Omental fat pad (tissue), 4 donors: ENCODE data around the gene SON. TPM values are rescaled to one million over a fixed set of nuclear protein-coding genes. Genes with fewer than 3 reads are reported as not detected.
"Not testable (repeated sequence)": the region's sequence is repeated elsewhere in the genome, so short reads cannot be mapped to it uniquely, and the experiment has no call there.

Source experiments
- ATAC-seq: fragments of 150-250 bp; one replicate; pipeline ENCODE4 v1.9.1; 2016; ENCODE audit warnings: mild to moderate bottlenecking, moderate library complexity; ENCODE audit not compliant: low FRiP score
- DNase-seq: peaks from one replicate; pipeline ENCODE4 v3.0.0-alpha.2; 2019; ENCODE audit warnings: low spot score
- CTCF ChIP-seq, 3 donors: fragments of 450-650 bp; IDR thresholded peaks; one replicate each; pipeline ENCODE4 v1.5.1; 2016 to 2017; ENCODE audit warnings: antibody characterized with exemption in 3 of 3, mild to moderate bottlenecking in 3 of 3, moderate library complexity in 2 of 3
- total RNA-seq, 4 donors: library from RNA; depleted of rRNA; stranded (reverse); fragments of >200 nt; gene quantifications; one replicate each; pipeline ENCODE4 v1.1.0, GENCODE V29; 2016

The SON gene
- total RNA-seq, 4 donors from 2014 or later: 244 to 508 (median 432) TPM

- DNase-seq (no peak), ATAC-seq (no peak)
- no peak for TF ChIP-seq CTCF (IDR thresholded peaks at IDR 0.05)
Observed at GRCh38 chr21:33619726-33620125, 76.9 kb downstream of the SON start.

DNA sequence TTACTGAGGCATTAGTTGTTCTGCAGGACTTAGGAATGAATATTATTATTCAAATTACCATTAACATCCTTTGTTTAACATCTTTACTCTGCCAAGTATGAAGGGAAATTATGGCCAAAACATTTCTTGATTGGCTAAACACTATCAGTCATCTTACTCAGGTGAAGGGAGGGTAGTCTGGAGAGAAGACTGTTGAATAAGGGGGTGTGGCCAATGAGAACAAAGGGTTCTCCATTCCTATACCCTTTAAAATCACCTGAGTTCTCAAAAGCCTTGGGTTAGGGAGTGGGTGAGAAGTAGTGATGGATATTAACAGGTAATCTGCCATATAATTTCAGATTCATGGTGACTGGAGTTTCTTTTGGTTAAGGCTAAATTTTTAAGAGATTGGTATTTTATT, 79.4 kb downstream of the SON start:
- DNase-seq (no peak), ATAC-seq (no peak)
- TF ChIP-seq CTCF (IDR thresholded peaks at IDR 0.05): no peak

- not testable (repeated sequence) for DNase-seq, ATAC-seq
Observed at GRCh38 chr21:33626151-33626550, 83.3 kb downstream of the SON start.

Other genes starting within 250 kb of the SON start
- gene IFNAR1, start 218.1 kb upstream of the SON start, total RNA-seq: 10 to 100 TPM; 36.2 to 53.3 (median 42.4) TPM
- gene IFNGR2, start 139.6 kb upstream of the SON start, total RNA-seq: 100 to 1,000 TPM in 1 of 4 donors, 10 to 100 TPM in 3; 69.5 to 121 (median 82.4) TPM
- gene TMEM50B, start 63.1 kb upstream of the SON start, total RNA-seq: 10 to 100 TPM; 53.8 to 83.5 (median 57.0) TPM
- gene DNAJC28, start 51.3 kb upstream of the SON start, total RNA-seq: 1 to 10 TPM; 1.0 to 2.0 (median 1.3) TPM
- 100 to 1,000 TPM; 102 to 208 (median 127) TPM for gene GART, start 921 bp upstream of the SON start, total RNA-seq
- gene DONSON, start 45.6 kb downstream of the SON start, total RNA-seq: 10 to 100 TPM in 2 of 4 donors, 1 to 10 TPM in 2; 5.0 to 15.3 (median 9.0) TPM
- gene CRYZL1, start 98.7 kb downstream of the SON start, total RNA-seq: 10 to 100 TPM; 24.1 to 57.8 (median 28.3) TPM
- 100 to 1,000 TPM in 3 of 4 donors, 10 to 100 TPM in 1; 71.4 to 248 (median 151) TPM for gene ITSN1, start 99.5 kb downstream of the SON start, total RNA-seq